BE2C (cell line): ENCODE results near the gene TSR3.

Source experiments
- DNase-seq: peaks from one replicate; pipeline ENCODE4 v3.0.0-alpha.2; 2020
- H3K27me3 ChIP-seq: fragments of 250-450 bp; sonication (Bioruptor Pico); 2 replicates; pipeline ENCODE4 v1.5.1; 2020; ENCODE audit warnings: mild to moderate bottlenecking
- H3K36me3 ChIP-seq: fragments of 250-450 bp; sonication (Bioruptor Pico); 2 replicates; pipeline ENCODE4 v1.5.1; 2020; ENCODE audit warnings: mild to moderate bottlenecking
- H3K4me1 ChIP-seq: fragments of 250-450 bp; sonication (Bioruptor Pico); 2 replicates; pipeline ENCODE4 v1.5.1; 2020
- H3K4me3 ChIP-seq: 2 replicates; pipeline ENCODE4 v1.5.1; 2011; ENCODE audit warnings: low read depth, low read length
- H3K9me3 ChIP-seq: fragments of 250-450 bp; sonication (Bioruptor Pico); 2 replicates; pipeline ENCODE4 v1.5.1; 2020
- CTCF ChIP-seq: IDR thresholded peaks from 2 replicates; pipeline ENCODE4 v1.5.1; 2012; ENCODE audit warnings: mild to moderate bottlenecking, low read depth, low read length

Gene TSR3

DNA sequence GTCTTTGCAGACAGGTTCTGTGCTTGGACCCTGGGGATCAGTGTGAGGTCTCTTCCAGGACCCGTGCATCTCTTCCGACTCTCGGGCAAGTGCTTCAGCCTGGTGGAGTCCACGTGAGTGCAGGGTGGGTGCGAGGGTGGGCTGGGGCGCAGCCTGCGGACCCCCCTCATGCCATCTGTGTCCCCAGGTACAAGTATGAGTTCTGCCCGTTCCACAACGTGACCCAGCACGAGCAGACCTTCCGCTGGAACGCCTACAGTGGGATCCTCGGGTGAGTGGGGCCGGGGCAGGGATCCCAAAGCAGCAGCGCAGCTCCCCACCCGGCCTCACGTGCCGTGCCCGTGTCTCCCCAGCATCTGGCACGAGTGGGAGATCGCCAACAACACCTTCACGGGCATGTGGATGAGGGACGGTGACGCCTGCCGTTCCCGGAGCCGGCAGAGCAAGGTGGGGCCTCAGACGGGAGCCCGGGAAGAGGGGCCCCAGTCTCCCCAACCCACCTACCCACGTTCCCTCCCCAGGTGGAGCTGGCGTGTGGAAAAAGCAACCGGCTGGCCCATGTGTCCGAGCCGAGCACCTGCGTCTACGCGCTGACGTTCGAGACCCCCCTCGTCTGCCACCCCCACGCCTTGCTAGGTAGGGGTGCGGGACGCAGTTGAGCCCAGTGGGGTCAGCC is 10.1 kb upstream of the TSR3 start:
- Histone ChIP-seq H3K4me3 (no peak overlapping the region), H3K9me3 (no peaks in the 10 kb centered on the region), H3K36me3 (peaks cover 53% of the 10 kb centered on the region), H3K4me1 (no peaks in the 10 kb centered on the region), H3K27me3 (no peaks in the 10 kb centered on the region)
- no peak for DNase-seq
- TF ChIP-seq CTCF, result no peak

GRCh38 chr16:1357906-1358566 is 6.4 kb upstream of the TSR3 start:
- no peak for TF ChIP-seq CTCF
- no peaks in the 10 kb centered on the region for H3K9me3 ChIP-seq
- no peak for DNase-seq
- H3K4me1 ChIP-seq, result no peaks in the 10 kb centered on the region
- no peaks in the 10 kb centered on the region for H3K27me3 ChIP-seq
- H3K4me3 ChIP-seq, result no peak overlapping the region
- peaks cover 23% of the 10 kb centered on the region for H3K36me3 ChIP-seq

- no peak for TF ChIP-seq CTCF
- Histone ChIP-seq H3K4me3 (no peak overlapping the region), H3K36me3 (peaks cover 17% of the 10 kb centered on the region), H3K27me3 (no peaks in the 10 kb centered on the region; the same call in 1 of the 2 replicates), H3K9me3 (no peaks in the 10 kb centered on the region), H3K4me1 (no peaks in the 10 kb centered on the region)
- no peak for DNase-seq
Measured at GRCh38 chr16:1356061-1356900, 4.6 kb upstream of the TSR3 start.

GRCh38 chr16:1355591-1355990 is 3.9 kb upstream of the TSR3 start:
- DNase-seq, result no peak
- H3K9me3 ChIP-seq, result no peaks in the 10 kb centered on the region
- H3K4me3 ChIP-seq, result no peak overlapping the region
- H3K36me3 ChIP-seq, result peaks cover 17% of the 10 kb centered on the region
- no peaks in the 10 kb centered on the region; the same call in 1 of the 2 replicates for H3K4me1 ChIP-seq
- no peak for TF ChIP-seq CTCF
- H3K27me3 ChIP-seq, result no peaks in the 10 kb centered on the region; the same call in 1 of the 2 replicates

- H3K27me3 ChIP-seq, result no peaks in the 10 kb centered on the region; the same call in 1 of the 2 replicates
- H3K9me3 ChIP-seq, result no peaks in the 10 kb centered on the region
- TF ChIP-seq CTCF, result no peak
- no peaks in the 10 kb centered on the region; the same call in 1 of the 2 replicates for H3K4me1 ChIP-seq
- H3K36me3 ChIP-seq, result peaks cover 20% of the 10 kb centered on the region
- DNase-seq, result no peak
- H3K4me3 ChIP-seq, result no peak overlapping the region
Measured at GRCh38 chr16:1354815-1355540, 3.3 kb upstream of the TSR3 start.
